GM19324 (cell line): ENCODE results near the gene B4GALT1.

Source experiments
- ATAC-seq: cut with Tn5 transposase; IDR thresholded peaks from one replicate; pipeline ENCODE4 v1.9.1; 2021; ENCODE audit warnings: mild to moderate bottlenecking, moderate library complexity; ENCODE audit not compliant: unreplicated experiment, low FRiP score

Gene B4GALT1

GRCh38 chr9:33065157-33066076 lies 101.7 kb downstream of the B4GALT1 start:
- ATAC-seq: peak; percentile 71
